HEK293 (cell line): ENCODE data around the gene CNKSR2.

Experiments used
- CTCF ChIA-PET: fragments of 350-600 bp; formaldehyde crosslinking; extraction: SDS; loops from one replicate; lab custom pipeline; 2021; ENCODE audit warnings: antibody characterized with exemption; lab: Yijun Ruan, JAX
- POLR2A ChIA-PET: fragments of 300-600 bp; formaldehyde crosslinking; extraction: SDS; loops from one replicate; lab custom pipeline; 2020; ENCODE audit warnings: antibody characterized with exemption, inconsistent platforms; lab: Yijun Ruan, JAX
- H3K27ac ChIP-seq: fragments of 200-500 bp; sonication (Bioruptor generic); 2 replicates; pipeline ENCODE4 v1.5.1; 2014; ENCODE audit warnings: low read depth, low read length, control low read depth, inconsistent platforms; ENCODE audit errors: extremely low read depth
- H3K36me3 ChIP-seq, 2 experiments: fragments of 200-500 bp in 1 of 2; sonication (Bioruptor generic) in 1 of 2; 1 replicate in 1 of 2; 2 replicates in 1 of 2; pipeline ENCODE4 v1.5.1; 2014 to 2017; ENCODE audit warnings: inconsistent platforms in 2 of 2, low read length in 2 of 2; ENCODE audit not compliant: control insufficient read depth in 2 of 2, insufficient read depth in 1 of 2
- H3K4me1 ChIP-seq: fragments of 200-500 bp; sonication (Bioruptor generic); 2 replicates; pipeline ENCODE4 v1.5.1; 2014; ENCODE audit warnings: mild to moderate bottlenecking, low read length, inconsistent platforms; ENCODE audit not compliant: control insufficient read depth, insufficient read depth
- H3K4me3 ChIP-seq: 2 replicates; pipeline ENCODE4 v1.5.1; 2011; ENCODE audit warnings: low read depth, mild to moderate bottlenecking, control low read depth, low read length, moderate library complexity
- H3K9me3 ChIP-seq: fragments of 200-500 bp; sonication (Bioruptor generic); 2 replicates; pipeline ENCODE4 v1.5.1; 2014; ENCODE audit warnings: low read depth, low read length, inconsistent platforms; ENCODE audit not compliant: control insufficient read depth, insufficient read depth
- GFI1B ChIP-seq: fragments of 450-650 bp; formaldehyde crosslinking; IDR thresholded peaks from 2 replicates; pipeline ENCODE4 v1.5.1; 2016; ENCODE audit warnings: missing biosample characterization, missing genetic modification characterization
- KLF7 ChIP-seq: fragments of 450-650 bp; formaldehyde crosslinking; IDR thresholded peaks from 2 replicates; pipeline ENCODE4 v1.5.1; 2016; ENCODE audit warnings: missing biosample characterization, missing genetic modification characterization, borderline replicate concordance
- OVOL3 ChIP-seq: fragments of 450-650 bp; formaldehyde crosslinking; IDR thresholded peaks from 2 replicates; pipeline ENCODE4 v1.5.1; 2016; ENCODE audit warnings: missing biosample characterization, missing genetic modification characterization
- RBAK ChIP-seq: fragments of 450-650 bp; formaldehyde crosslinking; IDR thresholded peaks from 2 replicates; pipeline ENCODE4 v1.5.1; 2016; ENCODE audit warnings: missing biosample characterization, missing genetic modification characterization
- SP7 ChIP-seq: fragments of 450-650 bp; formaldehyde crosslinking; IDR thresholded peaks from 2 replicates; pipeline ENCODE4 v1.5.1; 2016; ENCODE audit warnings: missing biosample characterization, missing genetic modification characterization
- YY2 ChIP-seq: fragments of 450-650 bp; formaldehyde crosslinking; IDR thresholded peaks from 2 replicates; pipeline ENCODE4 v1.5.1; 2016; ENCODE audit warnings: missing biosample characterization, missing genetic modification characterization
- ZBTB20 ChIP-seq: fragments of 450-650 bp; formaldehyde crosslinking; IDR thresholded peaks from 2 replicates; pipeline ENCODE4 v1.5.1; 2016; ENCODE audit warnings: missing biosample characterization, missing genetic modification characterization
- ZFP41 ChIP-seq: fragments of 450-650 bp; formaldehyde crosslinking; IDR thresholded peaks from 2 replicates; pipeline ENCODE4 v1.5.1; 2016; ENCODE audit warnings: missing biosample characterization, missing genetic modification characterization, borderline replicate concordance
- ZNF214 ChIP-seq: fragments of 450-650 bp; formaldehyde crosslinking; IDR thresholded peaks from 2 replicates; pipeline ENCODE4 v1.5.1; 2017; ENCODE audit warnings: missing biosample characterization, mild to moderate bottlenecking, missing genetic modification characterization, borderline replicate concordance
- ZNF37A ChIP-seq: fragments of 450-650 bp; IDR thresholded peaks from 2 replicates; pipeline ENCODE4 v1.5.1; 2018; ENCODE audit warnings: missing biosample characterization, missing genetic modification characterization
- ZNF426 ChIP-seq: fragments of 450-650 bp; formaldehyde crosslinking; IDR thresholded peaks from 2 replicates; pipeline ENCODE4 v1.5.1; 2017; ENCODE audit warnings: missing biosample characterization, missing genetic modification characterization, mild to moderate bottlenecking, inconsistent platforms, moderate library complexity
- ZNF548 ChIP-seq: fragments of 450-650 bp; formaldehyde crosslinking; IDR thresholded peaks from 2 replicates; pipeline ENCODE4 v1.5.1; 2016; ENCODE audit warnings: missing biosample characterization, missing genetic modification characterization
- ZNF555 ChIP-seq: fragments of 450-650 bp; formaldehyde crosslinking; conservative IDR thresholded peaks from 2 replicates; pipeline ENCODE4 v1.5.1; 2017; ENCODE audit warnings: missing biosample characterization, mild to moderate bottlenecking, missing genetic modification characterization, inconsistent platforms
- ZNF560 ChIP-seq: fragments of 450-650 bp; formaldehyde crosslinking; IDR thresholded peaks from 2 replicates; pipeline ENCODE4 v1.5.1; 2017; ENCODE audit warnings: missing biosample characterization, missing genetic modification characterization, borderline replicate concordance
- ZNF561 ChIP-seq: fragments of 450-650 bp; IDR thresholded peaks from 2 replicates; pipeline ENCODE4 v1.5.1; 2018; ENCODE audit warnings: missing biosample characterization, missing genetic modification characterization, borderline replicate concordance
- ZNF747 ChIP-seq: fragments of 450-650 bp; formaldehyde crosslinking; IDR thresholded peaks from 2 replicates; pipeline ENCODE4 v1.5.1; 2016; ENCODE audit warnings: missing biosample characterization, missing genetic modification characterization
- ZNF785 ChIP-seq: fragments of 450-650 bp; formaldehyde crosslinking; IDR thresholded peaks from 2 replicates; pipeline ENCODE4 v1.5.1; 2016; ENCODE audit warnings: missing biosample characterization, missing genetic modification characterization
- ZNF830 ChIP-seq: fragments of 450-650 bp; IDR thresholded peaks from 2 replicates; pipeline ENCODE4 v1.5.0; 2018; ENCODE audit warnings: missing biosample characterization, missing genetic modification characterization, low read depth, mild to moderate bottlenecking, moderate library complexity
- TF ChIP-seq, protein P1 (sequence below): fragments of 450-650 bp; formaldehyde crosslinking; IDR thresholded peaks from 2 replicates; pipeline ENCODE4 v1.5.1; 2016; ENCODE audit warnings: missing biosample characterization, missing genetic modification characterization
- TF ChIP-seq, protein P2 (sequence below): fragments of 450-650 bp; formaldehyde crosslinking; IDR thresholded peaks from 2 replicates; pipeline ENCODE4 v1.5.1; 2016; ENCODE audit warnings: missing biosample characterization, missing genetic modification characterization, borderline replicate concordance

CNKSR2 gene

DNA sequence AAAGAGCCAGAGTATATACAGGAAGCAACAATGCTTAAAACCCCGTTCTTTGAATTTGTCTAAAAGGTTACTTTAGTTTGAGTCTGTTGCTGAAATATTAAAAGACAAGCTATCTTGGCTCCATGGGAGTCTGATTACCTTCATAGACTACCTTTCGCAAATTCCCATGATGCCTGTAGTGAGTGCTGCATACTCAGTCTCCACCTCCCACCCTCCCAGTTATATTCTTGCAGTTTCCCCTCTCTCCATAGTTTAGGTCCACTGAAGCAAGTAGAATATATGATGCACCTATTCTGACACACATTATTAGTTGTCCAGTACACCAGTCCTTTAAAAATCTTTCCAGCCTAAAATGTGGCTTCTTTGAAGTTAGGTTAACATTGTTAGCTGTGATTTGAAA is 2.4 kb downstream of the CNKSR2 start (continued):
- TF ChIP-seq, protein P1, sequence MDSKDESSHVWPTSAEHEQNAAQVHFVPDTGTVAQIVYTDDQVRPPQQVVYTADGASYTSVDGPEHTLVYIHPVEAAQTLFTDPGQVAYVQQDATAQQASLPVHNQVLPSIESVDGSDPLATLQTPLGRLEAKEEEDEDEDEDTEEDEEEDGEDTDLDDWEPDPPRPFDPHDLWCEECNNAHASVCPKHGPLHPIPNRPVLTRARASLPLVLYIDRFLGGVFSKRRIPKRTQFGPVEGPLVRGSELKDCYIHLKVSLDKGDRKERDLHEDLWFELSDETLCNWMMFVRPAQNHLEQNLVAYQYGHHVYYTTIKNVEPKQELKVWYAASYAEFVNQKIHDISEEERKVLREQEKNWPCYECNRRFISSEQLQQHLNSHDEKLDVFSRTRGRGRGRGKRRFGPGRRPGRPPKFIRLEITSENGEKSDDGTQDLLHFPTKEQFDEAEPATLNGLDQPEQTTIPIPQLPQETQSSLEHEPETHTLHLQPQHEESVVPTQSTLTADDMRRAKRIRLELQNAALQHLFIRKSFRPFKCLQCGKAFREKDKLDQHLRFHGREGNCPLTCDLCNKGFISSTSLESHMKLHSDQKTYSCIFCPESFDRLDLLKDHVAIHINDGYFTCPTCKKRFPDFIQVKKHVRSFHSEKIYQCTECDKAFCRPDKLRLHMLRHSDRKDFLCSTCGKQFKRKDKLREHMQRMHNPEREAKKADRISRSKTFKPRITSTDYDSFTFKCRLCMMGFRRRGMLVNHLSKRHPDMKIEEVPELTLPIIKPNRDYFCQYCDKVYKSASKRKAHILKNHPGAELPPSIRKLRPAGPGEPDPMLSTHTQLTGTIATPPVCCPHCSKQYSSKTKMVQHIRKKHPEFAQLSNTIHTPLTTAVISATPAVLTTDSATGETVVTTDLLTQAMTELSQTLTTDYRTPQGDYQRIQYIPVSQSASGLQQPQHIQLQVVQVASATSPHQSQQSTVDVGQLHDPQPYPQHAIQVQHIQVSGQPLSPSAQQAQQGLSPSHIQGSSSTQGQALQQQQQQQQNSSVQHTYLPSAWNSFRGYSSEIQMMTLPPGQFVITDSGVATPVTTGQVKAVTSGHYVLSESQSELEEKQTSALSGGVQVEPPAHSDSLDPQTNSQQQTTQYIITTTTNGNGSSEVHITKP (tag by site-specific recombination) = no peak
- no peak for TF ChIP-seq ZNF555 (tag by site-specific recombination)

DNA sequence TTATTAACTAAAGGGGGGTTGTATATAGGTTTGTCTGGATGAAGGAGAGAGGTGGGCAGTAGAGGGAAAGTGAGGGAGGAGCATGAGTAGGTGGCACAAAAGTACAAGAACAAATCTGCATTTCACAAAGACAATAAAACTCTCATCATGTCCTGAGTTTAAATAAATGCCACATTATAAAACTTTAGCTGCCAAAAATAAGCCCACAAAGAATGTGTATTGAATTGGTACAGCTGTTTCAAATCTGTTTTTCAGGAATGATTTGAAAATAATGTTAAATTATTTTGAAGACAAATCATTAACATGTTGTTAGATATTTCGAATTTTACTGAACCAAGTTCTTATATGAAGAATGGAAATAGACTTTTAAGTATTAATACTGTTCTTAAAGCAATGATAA is 5.8 kb downstream of the CNKSR2 start:
- Histone ChIP-seq H3K4me3 (no peak overlapping the region), H3K9me3 (no peaks in the 10 kb centered on the region), H3K27ac (no peak overlapping the region), H3K36me3 (no peaks in the 10 kb centered on the region), H3K4me1 (no peaks in the 10 kb centered on the region)
- CTCF ChIA-PET = interaction anchor here (0.6 kb wide), 1 partner anchor 145 kb away, joined by 3 read pairs; no protein-coding TSS in a partner anchor
- no peak for TF ChIP-seq ZNF561 (tag by site-specific recombination)
- no peak for TF ChIP-seq ZNF747 (tag by site-specific recombination)
- TF ChIP-seq, protein P2, sequence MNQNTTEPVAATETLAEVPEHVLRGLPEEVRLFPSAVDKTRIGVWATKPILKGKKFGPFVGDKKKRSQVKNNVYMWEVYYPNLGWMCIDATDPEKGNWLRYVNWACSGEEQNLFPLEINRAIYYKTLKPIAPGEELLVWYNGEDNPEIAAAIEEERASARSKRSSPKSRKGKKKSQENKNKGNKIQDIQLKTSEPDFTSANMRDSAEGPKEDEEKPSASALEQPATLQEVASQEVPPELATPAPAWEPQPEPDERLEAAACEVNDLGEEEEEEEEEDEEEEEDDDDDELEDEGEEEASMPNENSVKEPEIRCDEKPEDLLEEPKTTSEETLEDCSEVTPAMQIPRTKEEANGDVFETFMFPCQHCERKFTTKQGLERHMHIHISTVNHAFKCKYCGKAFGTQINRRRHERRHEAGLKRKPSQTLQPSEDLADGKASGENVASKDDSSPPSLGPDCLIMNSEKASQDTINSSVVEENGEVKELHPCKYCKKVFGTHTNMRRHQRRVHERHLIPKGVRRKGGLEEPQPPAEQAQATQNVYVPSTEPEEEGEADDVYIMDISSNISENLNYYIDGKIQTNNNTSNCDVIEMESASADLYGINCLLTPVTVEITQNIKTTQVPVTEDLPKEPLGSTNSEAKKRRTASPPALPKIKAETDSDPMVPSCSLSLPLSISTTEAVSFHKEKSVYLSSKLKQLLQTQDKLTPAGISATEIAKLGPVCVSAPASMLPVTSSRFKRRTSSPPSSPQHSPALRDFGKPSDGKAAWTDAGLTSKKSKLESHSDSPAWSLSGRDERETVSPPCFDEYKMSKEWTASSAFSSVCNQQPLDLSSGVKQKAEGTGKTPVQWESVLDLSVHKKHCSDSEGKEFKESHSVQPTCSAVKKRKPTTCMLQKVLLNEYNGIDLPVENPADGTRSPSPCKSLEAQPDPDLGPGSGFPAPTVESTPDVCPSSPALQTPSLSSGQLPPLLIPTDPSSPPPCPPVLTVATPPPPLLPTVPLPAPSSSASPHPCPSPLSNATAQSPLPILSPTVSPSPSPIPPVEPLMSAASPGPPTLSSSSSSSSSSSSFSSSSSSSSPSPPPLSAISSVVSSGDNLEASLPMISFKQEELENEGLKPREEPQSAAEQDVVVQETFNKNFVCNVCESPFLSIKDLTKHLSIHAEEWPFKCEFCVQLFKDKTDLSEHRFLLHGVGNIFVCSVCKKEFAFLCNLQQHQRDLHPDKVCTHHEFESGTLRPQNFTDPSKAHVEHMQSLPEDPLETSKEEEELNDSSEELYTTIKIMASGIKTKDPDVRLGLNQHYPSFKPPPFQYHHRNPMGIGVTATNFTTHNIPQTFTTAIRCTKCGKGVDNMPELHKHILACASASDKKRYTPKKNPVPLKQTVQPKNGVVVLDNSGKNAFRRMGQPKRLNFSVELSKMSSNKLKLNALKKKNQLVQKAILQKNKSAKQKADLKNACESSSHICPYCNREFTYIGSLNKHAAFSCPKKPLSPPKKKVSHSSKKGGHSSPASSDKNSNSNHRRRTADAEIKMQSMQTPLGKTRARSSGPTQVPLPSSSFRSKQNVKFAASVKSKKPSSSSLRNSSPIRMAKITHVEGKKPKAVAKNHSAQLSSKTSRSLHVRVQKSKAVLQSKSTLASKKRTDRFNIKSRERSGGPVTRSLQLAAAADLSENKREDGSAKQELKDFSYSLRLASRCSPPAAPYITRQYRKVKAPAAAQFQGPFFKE (tag by site-specific recombination) = no peak
- no peak for TF ChIP-seq GFI1B
- no peak for TF ChIP-seq ZNF560 (tag by site-specific recombination)
- no peak for TF ChIP-seq ZNF548 (tag by site-specific recombination)
- no peak for TF ChIP-seq ZNF830 (tag by site-specific recombination)
- TF ChIP-seq ZNF37A (tag by site-specific recombination) = no peak
- TF ChIP-seq RBAK (tag by site-specific recombination) = no peak
- TF ChIP-seq ZNF214 (tag by site-specific recombination) = no peak
- no peak for TF ChIP-seq SP7 (tag by site-specific recombination)
- TF ChIP-seq ZNF426 (tag by site-specific recombination) = no peak
- TF ChIP-seq ZFP41 (tag by site-specific recombination) = no peak
- TF ChIP-seq ZNF555 (tag by site-specific recombination) = no peak
- TF ChIP-seq KLF7 (tag by site-specific recombination) = no peak
- TF ChIP-seq YY2 (tag by site-specific recombination) = no peak
- no peak for TF ChIP-seq ZBTB20 (tag by site-specific recombination)
- no peak for TF ChIP-seq OVOL3 (tag by site-specific recombination)
- TF ChIP-seq ZNF785 (tag by site-specific recombination) = no peak
- POLR2A ChIA-PET = no interaction called here
